HPDE6-E6E7 (cell line): ENCODE data around the gene KRT78.

Experiments
- DNase-seq: peaks from one replicate; pipeline ENCODE4 v3.0.0; 2011; ENCODE audit warnings: missing footprints; ENCODE audit errors: extremely low spot score

Gene KRT78

DNA sequence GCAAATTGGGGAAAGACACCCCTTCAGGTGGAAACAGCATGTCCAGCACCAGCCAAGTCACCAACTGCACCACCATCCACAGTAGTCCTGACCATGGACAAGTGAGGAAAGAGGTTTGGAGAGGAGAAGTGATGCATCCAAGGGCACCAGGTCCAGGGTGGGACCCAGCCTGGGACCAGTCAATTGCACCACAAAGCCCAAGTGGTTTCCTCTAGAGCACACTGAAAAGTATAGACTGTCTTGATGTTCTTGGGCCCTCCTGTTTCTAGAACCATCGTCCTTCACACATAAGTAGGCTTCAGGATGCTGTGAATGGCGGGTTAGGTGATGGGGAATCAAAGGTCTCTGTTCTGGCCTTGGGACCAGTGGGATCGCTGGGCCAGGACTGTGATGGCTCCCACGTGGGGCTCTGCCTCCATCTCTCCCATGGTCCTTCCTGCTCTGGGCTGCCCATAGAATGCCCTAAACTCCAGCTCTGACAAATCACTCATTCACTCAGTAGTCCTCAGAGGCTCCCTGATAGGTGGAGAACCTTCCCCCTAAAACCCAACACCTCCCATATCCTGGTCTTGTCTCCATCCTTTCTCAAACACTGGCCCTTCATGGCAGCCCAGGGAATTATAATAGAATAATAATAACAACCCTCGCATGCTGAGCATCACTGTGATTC lies 23.9 kb downstream of the KRT78 start:
- no peak for DNase-seq

DNA sequence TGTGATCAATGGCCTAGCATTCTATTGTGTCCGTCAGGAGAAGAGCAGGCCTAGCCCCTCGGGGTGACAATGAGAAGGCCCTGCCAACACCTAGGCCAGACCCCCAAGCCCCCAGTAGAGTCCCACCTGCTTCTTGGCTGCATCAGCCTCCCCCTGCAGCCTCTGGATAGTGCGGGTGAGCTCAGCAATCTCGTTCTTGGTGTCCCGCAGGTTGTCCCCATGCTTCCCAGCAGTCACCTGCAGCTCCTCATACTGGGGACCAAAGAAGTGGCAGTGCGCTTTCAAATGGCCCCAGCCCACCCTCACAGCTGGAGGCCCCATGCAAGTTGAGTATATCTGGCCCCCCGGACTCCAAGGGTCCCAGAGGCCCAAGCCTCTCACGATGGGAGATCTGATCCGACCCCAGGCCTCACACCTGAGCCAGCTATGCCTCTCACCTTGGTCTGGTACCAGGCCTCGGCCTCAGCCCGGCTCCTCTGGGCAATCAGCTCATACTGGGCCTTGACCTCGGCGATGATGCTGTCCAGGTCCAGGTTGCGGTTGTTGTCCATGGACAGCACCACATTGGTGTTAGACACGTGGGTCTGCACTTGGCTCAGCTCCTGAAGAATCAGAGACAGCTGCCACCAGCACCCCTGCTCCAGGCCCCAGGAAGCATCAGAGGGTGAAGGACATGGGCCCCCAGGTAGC lies 24.9 kb downstream of the KRT78 start:
- DNase-seq, result no peak

DNA sequence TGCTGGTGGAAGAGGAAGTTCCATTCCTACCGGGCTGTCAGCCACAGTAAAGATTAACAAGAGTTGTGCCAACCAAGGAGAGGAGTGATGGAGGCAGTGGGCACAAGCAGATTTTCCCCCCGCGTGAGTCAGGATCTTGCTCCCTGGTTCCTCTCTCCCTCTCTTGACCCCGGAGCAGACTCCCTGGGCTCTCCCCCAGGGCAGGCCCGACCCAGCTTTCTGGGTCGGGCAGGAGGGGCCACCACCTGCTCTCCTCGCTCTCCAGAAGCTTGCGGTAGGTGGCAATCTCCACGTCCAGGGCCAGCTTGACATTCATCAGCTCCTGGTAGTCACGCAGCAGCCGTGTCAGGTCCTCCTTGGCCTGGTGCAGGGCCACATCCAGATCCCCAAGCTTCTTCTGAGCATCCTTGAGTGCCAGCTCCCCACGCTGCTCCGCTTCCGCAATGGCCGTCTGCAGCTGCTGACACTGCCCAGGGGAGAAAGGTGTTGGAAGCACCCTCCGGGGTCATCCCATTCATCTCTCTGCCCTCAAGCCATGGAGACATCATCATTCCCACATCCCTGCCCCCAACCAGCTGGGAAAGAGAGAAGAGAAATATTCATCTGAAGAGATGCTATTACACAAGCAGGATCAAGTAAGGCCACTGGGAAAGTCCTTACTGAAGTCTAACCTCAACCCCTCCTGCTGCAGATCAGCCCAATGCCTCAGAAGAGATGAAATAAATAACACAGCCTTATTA lies 25.9 kb downstream of the KRT78 start:
- DNase-seq, result no peak

DNA sequence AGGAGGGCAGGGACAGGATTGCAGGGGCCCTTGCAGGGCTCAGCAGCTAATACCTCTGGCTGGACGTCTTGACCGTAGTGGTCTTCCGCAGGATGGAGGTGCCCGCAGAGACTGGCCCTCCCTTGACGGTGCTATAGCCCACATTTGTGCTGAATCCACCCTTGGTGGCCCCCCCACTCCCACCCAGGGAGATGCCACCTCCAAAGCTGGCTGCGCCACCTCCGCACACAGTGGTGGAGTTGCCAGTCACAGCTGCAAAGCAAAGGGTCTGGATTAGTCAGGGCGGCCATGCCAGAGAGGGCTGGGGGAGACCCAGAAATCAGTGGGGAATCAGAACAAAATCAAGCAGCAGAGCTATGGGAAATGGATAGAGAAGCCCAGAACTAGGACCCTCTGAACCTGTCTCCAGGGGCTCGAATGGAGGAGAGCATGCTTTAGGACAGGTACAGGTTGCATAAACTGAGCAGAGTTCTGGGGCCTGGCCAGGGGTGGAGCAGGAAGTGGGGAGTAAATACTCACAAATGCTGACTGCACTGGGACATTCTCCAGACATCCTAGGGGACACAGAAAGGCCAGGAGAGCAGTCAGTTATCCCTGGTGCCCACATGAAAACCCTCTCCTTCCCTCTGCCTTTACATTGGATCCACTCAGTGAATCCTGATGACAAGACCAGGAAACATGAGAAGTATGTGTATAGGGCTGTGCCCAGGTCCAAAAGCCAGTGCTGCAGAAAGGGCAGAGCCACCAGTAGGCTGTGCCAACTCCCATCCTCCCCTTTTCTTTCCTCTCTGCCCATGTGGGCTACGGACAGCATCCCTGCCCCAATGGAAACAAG lies 26.8 kb downstream of the KRT78 start:
- no peak for DNase-seq

DNA sequence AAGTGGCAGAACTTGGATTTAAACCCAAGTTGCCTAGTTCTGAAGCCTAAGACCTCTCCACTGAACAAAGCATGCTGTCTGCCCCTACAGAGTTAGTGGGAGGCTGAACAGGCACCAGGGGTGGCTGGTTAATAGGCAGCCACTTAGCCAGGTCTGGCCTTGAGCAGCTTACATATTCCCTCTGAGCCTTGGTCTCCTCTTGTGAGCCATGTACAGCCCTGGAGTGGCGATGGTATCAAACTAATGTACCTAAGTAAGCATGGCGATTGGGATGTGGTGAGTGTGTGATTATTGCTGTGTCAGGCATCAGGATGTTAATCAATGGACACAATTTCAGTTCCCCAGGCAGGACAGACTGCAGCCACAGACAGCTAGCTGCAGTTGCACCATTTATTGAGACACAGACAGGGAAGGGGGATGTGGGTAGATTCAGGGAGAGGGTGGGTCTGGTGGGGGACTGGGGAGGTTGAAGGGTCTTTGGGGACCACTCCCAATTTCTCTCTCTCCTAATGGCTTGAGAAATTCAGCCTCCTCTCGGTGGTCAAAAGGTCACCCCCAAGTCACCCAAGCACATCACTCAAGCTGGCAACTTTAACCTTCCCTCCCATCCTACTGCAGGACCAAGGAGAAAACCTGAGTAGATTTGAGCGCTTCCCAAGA lies 27.6 kb downstream of the KRT78 start:
- DNase-seq, result no peak

DNA sequence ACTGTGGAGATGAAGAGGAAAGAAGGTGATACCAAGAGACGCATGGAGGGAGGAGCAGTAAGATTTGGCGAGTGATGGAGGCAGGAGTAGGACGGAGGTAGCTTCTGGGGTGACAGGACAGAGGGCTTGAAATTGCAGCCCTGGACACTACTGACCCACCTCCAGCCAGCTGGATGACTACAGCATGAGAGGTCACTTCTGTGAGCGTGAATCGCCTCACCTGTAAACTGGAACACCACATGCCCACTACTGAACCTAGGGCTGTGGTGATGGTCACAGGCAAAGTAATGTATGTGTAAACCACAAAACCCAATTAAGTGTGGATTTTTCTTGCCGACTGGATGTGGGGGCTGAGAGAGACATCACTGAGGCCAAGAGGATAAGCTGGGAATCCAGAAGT lies 28.3 kb downstream of the KRT78 start:
- DNase-seq, result no peak

DNA sequence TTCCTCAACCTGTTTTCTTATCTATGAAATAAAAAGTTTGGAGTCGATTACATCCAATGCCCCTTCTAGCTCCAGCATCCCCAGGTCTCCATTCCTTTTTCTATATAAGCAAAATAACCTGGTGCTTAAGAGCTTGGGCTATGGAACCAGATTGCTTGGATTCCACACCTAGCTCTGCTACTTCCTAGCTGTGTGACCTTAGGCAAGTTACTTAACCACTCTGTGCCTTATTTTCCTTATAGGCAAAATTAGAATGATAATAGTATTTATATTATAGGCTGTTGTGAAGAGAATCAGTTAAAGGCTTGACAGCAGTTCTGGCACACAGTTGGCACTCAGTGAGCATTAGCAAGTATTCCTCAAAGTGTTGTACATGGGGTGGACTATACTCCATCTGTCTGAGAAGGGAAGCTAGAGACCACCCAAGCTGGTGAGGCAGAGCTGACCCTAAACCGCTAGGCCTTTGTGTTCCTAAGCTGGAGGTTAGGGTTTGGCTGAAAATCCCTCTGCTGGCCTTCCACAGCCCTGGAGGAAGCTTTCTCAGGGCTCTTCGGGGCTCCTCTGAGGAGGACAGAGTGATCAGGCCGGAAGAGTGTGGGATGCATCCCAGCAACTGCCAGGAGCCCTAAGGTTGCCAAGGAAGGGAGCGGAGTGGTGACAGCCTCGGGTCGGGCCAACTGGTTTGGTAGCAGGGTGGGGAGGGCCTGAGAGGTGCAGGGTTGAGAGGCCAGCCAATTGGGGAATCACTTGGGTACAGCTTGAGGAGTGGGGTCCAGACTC lies 28.9 kb downstream of the KRT78 start:
- no peak for DNase-seq

DNA sequence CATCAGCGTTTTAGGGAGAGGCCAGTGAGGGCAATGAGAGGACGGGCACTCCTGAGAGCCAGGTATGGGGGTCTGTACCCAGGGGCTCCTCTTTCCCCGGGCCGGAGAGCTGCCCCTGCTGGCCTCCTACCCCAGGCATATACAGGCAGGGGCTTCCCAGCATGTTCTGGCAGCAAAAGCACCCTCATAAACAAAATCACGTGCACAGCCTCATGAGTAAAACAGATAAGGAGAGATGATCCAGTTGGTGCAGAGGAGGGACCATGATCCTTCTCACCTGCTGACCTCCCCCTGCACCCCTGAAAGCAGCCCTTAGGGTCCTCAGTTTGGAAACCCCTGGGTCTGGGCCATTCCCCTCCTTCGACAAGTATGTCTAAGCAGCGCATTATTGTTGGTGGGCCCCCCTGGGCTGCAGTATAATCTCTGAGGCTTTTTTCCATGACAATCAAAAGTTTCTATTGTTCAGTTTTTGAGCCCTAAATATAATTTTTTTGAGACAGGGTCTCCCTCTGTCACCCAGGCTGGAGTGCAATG lies 29.8 kb downstream of the KRT78 start:
- no peak for DNase-seq

DNA sequence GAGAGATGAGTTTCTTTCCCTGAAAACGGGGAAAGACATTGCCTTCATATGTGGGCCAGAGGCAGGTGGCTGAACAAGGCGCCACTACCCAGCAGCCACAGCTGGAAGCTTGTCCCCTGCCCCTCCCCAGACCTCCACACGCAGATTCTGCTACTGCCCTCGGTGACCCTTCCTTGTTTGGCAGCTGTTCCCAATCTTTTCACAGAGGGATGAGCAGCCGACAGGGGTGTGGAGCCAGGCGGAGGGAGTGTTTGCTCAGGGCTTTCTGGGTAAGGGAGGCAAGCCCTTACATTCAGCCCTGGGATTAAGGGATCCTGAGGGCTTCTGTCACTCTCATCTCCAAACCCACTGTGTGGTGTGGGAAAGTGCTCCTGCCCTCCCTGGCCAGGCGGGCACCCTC lies 30.4 kb downstream of the KRT78 start:
- DNase-seq, result no peak

DNA sequence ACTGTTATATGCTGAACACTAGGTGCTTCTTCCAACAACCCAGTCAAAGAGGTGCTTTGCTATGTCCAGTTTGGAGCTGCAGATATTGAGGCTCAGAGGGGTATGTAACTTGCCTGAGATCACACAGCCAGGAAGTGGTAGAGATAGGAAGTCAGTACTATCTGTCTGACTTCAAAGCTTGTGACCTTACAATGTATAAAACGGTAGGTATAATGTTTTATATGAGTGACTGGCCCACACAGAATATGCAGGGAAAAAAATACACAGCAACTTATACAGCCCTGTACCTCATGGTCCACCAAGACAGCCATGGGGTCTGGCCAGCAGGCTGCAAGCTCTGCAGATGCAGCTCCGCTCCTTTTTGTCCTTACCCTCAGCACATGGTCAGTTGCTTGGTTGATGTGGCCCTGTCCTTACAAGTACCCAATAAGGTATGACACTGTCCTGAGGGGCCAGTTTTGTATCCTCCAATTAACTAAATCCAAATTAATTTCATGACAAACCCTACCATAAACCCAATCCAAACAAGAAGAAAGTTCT lies 31.0 kb downstream of the KRT78 start:
- DNase-seq, result no peak

DNA sequence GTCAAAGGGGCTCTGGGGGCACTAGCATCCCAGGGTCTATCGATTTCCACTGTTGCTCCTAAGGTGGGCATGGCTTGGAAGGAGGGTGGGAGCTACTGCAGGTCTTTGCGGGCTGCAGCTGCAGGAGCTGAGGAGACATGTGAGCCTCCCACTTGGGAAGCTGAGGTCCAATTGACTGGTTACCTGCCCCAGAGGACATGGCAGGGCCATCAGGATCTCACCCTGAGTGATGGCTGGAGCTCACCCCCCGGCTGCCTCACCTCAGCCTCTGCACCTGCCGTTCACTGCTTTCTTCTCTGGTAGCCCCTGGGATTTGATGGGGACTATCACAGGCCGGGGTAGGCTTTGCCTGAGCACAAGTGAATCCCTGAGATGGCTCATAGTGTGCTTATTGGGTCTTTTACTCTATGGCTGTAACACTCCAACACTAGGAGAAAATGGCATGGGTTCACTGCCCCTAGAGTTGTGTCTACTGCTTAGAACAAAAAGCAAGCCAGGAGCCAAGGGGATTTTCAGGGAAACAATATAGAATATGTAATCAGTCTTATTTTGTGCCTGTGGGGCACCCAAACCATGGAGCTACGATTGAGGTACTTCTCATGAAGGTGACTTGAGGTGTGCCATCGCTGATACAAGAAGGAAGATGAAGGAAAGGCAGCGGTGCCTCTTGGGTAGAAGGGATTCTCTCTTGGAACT lies 31.6 kb downstream of the KRT78 start:
- no peak for DNase-seq

DNA sequence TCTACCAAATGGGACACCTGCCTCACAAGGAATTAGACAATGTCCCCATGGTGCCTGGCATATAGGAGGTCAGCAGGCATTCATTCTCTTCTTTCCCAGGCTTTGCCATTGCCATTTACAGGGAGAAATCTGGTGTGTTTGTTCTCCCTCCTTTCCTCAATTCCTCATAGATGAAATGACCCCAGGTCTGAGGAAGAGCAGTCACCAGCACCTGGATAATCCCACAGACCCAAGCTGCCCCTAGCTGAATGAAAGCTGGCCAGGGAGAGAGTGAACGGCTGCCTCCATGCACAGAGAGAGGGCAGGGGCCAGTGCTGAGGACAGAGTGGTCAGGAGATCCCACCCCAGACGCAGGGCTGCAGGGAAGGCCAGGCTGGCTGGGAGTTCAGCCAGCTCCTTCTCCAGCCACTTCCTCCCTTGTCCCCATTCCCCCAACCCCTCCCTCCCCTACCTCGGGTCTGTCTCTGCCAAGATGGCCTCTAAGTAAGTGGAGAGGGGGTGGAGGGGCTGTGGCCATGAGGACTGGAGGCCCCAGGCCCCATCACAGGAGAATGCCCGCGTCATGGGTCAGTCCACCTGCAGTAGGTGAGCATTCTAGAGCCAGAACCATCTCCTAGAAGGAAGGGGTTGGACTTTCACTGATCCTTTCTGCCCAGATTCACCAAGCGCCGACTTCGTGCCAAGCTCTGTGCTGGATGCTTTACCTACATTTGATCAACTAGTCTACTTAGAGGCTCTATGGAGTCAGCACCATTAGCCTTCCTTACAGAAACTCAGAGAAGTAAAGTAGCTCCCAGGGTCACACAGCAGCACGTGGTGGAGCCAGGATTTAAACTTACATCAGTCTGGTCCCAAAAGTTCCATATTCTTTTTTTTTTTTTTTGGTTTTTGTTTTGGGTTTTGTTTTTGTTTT lies 32.9 kb downstream of the KRT78 start:
- no peak for DNase-seq

DNA sequence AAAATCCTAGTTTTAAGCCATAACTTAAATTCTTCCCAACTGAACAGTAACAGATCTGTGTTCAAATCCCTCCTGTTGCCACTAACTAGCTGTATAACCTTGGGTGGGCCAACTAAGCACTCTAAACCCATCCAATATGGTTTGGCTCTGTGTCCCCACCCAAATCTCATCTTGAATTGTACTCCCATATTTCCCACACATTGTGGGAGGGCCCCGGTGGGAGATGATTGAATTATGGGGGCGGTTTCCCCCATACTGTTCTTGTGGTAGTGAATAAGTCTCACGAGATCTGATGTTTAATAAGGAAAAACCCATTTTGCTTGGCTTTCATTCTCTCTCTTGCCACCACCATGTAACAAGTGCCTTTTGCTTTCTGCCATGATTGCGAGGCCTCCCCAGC lies 33.6 kb downstream of the KRT78 start:
- no peak for DNase-seq

DNA sequence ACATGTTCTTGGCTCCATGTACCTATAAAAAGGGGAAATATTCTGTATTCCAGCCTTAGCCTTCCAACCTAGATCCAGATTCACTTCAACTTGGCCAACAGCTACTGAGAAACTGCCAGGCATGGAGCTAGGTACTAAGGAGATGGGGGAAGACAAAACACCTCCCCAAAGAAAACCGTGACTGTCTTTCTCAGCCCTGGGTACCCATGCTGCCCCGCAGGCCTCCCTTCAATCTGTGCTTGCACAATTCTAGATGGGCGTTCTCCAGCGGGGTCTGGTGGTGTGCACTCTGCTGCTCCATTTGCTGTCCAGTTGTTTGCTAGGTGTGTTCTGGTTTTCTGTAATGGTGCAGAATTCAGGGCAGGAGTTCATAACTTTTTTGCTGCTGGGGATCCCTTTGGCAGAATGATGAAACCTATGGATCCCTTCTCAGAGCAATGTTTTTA lies 34.1 kb downstream of the KRT78 start:
- no peak for DNase-seq

DNA sequence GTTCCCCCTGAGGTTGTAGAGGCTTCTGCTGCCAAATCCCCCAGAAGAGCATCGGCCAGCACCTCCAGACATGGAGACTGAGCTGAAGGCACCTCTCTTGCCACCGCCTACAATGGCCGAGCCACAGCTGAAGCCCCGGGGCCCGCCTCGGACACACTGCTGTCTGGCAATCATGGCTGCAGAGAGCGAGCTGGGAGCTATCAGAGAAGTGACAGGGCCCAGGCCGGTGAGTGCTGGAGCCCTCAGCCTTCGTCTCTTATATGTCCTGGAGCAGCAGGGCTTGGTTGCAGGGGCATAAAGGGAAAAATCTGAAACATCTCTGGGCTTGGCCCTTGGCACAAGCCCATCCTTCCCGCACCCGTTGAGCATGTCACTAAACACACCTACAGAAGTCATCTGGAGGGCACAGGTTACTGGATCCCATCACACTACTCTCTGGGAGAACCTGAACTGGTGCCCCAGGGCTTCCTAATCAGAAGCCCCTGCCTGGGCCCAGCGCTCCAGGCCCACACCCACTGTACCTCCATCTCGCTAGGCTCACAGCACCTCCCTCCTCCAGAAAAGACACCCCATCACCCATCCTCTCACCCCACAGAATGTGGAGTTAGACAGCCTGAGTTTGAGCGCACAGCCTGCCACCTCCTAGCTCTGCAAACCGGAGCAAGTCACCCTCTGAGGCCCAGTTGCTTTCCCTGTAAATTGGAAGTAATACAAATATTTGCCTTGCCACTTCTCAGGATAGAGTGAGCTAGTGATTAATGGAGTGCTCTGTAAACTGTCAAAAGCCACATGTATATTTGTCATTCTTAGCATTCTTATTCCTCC lies 34.7 kb downstream of the KRT78 start, which contains the start of gene KRT4:
Gene KRT4 (minus strand): TSS at position 232 of the 825 bp plus-strand sequence. CDS start 58 bp downstream, at position 174.
- no peak for DNase-seq

DNA sequence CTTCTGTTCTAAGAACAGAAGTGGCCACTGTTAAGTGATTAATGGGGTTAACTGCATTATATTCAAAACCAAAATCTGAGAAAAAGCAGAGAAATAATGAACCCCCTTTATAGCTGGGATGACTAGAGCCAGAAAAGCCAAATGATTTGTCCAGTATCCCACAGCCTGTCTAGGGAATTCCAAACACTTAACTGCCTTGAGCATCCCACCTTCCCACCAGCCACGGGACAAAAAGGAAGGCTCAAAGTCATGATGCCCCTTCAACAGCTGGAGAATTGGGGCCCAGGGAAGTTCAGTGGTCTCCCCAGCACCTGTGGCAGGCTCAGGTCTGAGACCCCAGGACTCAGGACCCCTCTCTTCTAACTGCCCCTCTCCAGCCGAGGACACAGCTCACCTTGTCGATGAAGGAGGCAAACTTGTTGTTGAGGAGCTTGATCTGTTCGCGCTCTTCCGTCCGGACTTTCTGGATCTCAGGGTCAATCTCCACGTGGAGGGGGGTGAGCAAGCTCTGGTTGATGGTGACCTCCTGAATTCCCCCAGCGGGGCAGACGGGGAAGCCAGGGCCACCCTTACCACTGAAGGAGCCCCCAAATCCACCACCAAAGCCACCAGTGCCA lies 35.5 kb downstream of the KRT78 start:
- DNase-seq, result no peak

DNA sequence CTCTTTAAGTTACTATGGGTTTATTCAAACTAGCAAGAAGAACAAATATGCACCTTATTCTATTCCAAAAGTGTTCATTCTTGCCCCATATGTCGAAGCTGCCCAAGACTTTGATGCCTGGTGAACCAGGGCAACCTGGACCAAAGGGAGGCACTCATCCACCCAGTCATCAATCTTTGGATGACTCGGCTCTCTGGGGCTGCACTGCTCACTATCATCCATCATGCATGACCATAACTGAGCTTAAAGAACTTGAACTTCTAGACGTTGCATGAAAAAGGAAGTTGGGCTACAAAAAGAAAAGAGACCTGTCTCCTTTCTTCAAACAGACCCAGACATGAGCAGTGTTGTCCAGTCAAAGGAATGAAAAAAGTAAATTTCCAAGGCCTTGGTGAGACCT lies 36.0 kb downstream of the KRT78 start:
- no peak for DNase-seq
